Activated gamma-delta T cell treated with Interleukin-2 at 50 U/mL for 16 hours (primary cell): ENCODE results near the gene BCL2L15.
"Not testable (repeated sequence)": the region's sequence is repeated elsewhere in the genome, so short reads cannot be mapped to it uniquely, and the experiment has no call there.

Source experiments
- DNase-seq: peaks from one replicate; pipeline ENCODE4 v3.0.0-alpha.2; 2020

Gene BCL2L15

GRCh38 chr1:113868387-113869083 lies 18.8 kb downstream of the BCL2L15 start:
- DNase-seq = no peak

GRCh38 chr1:113861641-113862040 lies 25.7 kb downstream of the BCL2L15 start:
- DNase-seq = no peak

- DNase-seq = no peak
Observed at GRCh38 chr1:113860891-113861290, 26.5 kb downstream of the BCL2L15 start.

GRCh38 chr1:113859478-113860175 lies 27.8 kb downstream of the BCL2L15 start:
- DNase-seq = no peak

GRCh38 chr1:113858982-113859381 lies 28.4 kb downstream of the BCL2L15 start:
- DNase-seq = no peak

- DNase-seq = no peak
Observed at GRCh38 chr1:113858418-113858817, 29.0 kb downstream of the BCL2L15 start.

GRCh38 chr1:113857776-113858175 lies 29.6 kb downstream of the BCL2L15 start:
- no peak for DNase-seq

- DNase-seq = no peak
Observed at GRCh38 chr1:113856401-113856790, 31.0 kb downstream of the BCL2L15 start.

- no peak for DNase-seq
Observed at GRCh38 chr1:113855630-113856400, 31.6 kb downstream of the BCL2L15 start.

GRCh38 chr1:113854234-113854633 lies 33.1 kb downstream of the BCL2L15 start:
- DNase-seq = no peak

- DNase-seq = not testable (repeated sequence)
Observed at GRCh38 chr1:113852694-113853093, 34.7 kb downstream of the BCL2L15 start.

- DNase-seq = no peak
Observed at GRCh38 chr1:113850127-113850796, 37.1 kb downstream of the BCL2L15 start.

- DNase-seq = no peak
Observed at GRCh38 chr1:113849072-113849471, 38.3 kb downstream of the BCL2L15 start.

GRCh38 chr1:113846391-113847035 lies 40.9 kb downstream of the BCL2L15 start:
- DNase-seq = no peak

- no peak for DNase-seq
Observed at GRCh38 chr1:113836534-113836933, 50.8 kb downstream of the BCL2L15 start.

- DNase-seq = peak; percentile 22
Observed at GRCh38 chr1:113835686-113836290, 51.6 kb downstream of the BCL2L15 start.

- no peak for DNase-seq
Observed at GRCh38 chr1:113834716-113835115, 52.7 kb downstream of the BCL2L15 start.
